ENCODE measurements around the gene PPM1L.
"Not testable (repeated sequence)": the region's sequence is repeated elsewhere in the genome, so short reads cannot be mapped to it uniquely, and the experiment has no call there.

PPM1L gene

GRCh38 chr3:160755776-160756304, at the start of gene PPM1L:
Gene PPM1L (plus strand): TSS chr3:160756231.
- peak; percentile 33 for DNase-seq (ENCODE audit: low read depth)

GRCh38 chr3:160707187-160707794, 48.7 kb upstream of the PPM1L start:
- DNase-seq (ENCODE audit: low read depth), result no peak

- no peak for DNase-seq (ENCODE audit: low read depth)
These were observed 46.4 kb upstream of the PPM1L start for GRCh38 chr3:160709477-160710182.

DNA sequence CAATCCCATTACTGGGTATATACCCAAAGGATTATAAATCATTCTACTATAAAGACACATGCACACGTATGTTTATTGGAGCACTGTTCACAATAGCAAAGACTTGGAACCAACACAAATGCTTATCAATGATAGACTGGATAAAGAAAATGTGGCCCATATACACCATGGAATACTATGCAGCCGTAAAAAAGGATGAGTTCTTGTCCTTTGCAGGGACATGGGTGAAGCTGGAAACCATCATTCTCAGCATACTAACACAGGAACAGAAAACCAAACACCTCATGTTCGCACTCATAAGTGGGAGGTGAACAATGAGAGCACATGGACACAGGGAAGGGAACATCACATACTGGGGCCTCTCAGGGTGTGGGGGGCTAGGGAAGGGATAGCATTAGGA, 42.9 kb upstream of the PPM1L start:
- not testable (repeated sequence) for DNase-seq (ENCODE audit: low read depth)

GRCh38 chr3:160719710-160720109, 36.3 kb upstream of the PPM1L start:
- DNase-seq (ENCODE audit: low read depth), result no peak

DNA sequence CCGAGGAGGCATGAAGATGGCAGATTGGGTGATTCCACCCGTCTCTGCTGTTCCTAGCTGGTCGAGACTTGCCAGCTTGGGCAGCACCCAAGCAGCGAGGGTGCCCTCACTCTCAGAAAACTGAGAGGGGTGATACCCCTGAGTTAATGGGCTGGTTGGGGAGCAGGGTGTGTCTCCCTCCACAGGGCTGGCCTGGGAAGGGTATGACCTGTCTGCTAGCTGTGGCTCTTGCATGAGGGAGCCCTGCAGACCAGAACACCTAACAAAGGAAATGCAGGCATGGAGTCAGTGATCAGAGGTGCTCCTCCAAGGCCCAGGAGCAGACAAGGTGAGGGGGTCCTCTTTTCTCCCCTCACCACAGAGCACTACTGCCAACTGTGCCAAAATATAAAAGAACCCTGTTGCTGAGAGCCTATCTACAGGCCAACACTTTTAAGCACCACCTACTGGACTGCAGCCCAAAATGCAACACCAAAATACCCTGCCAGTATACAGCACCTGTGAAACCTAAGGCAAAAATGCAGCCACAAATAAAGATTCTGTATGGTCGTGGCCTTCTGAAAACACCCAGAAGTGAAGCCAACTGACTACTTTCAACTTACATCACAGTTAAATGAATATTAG, 35.8 kb upstream of the PPM1L start:
- no peak for DNase-seq (ENCODE audit: low read depth)

GRCh38 chr3:160722331-160722730, 33.7 kb upstream of the PPM1L start:
- no peak for DNase-seq (ENCODE audit: low read depth)

DNA sequence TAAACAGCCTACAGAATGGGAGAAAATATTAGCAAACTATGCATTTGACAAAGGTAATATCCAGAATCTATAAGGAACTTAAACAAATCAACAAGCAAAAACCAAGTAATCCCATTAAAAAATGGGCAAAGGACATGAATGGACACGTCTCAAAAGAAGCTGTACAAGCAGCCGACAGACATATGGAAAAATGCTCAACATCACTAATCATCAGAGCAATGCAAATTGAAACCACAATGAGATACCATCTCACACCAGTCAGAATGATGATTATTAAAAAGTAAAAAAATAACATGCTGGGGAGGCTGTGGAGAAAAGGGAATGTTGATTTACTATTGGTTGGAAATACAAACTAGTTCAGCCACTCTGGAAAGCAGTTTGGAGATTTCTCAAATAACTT, 30.7 kb upstream of the PPM1L start:
- no peak for DNase-seq (ENCODE audit: low read depth)

DNA sequence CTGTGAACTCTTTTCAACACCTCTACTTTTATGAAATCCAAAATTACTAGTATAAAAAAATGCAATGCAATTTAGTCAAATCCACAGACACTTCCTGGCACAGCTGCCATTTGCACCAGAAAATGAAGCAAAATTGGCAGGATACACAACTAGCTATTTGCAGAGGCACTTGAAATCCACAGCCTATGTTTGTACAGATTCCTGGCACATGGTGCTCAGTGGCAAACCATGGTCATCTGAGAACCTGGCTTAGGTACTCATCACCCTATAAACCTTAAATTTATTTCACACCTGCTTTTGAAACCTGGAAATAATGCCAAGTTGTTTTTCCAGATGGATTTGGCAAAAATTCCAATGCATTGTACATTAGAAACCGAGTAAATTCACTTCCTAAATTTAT, 20.2 kb upstream of the PPM1L start:
- DNase-seq (ENCODE audit: low read depth), result no peak

DNA sequence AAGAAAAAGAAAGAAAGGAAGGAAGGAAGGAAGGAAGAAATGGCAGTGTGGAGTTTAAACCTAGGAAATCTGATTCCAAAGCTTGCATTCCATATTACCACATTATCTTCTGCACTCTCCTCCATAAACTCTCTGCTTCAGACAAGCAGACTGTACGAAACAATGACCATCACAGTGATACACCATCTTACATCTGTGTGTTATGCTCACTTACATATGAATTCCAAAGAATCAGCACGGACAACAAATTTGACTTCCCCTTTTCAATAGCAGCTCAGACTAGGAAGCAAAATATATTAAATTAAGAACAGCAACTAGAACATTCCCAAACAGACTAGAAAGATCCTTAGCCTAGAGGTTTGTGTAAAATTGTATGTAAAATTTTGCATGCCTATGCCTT, 18.0 kb upstream of the PPM1L start:
- DNase-seq (ENCODE audit: low read depth), result no peak

DNA sequence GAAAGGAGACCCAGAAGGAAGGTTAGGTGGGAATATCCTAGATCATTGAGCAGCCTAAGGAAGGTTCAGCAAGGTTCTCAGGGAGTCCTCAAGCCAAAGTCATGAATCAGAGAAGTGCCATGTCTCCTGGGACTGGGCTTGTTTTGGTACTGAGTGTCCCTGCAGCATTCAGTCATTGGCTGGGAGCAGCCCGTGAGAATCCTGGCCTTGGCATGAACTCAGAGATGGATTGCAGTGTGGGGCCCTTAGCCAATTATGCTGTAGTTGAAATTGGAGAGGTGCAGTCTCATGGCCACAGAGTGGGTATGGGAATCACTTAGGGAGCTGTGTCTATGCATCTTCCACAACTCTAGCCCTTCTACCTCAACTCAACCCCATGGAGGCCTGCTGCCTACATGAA, 17.0 kb upstream of the PPM1L start:
- no peak for DNase-seq (ENCODE audit: low read depth)

GRCh38 chr3:160746976-160747375, 9.1 kb upstream of the PPM1L start:
- DNase-seq (ENCODE audit: low read depth), result no peak

- no peak for DNase-seq (ENCODE audit: low read depth)
These were observed 8.6 kb upstream of the PPM1L start for GRCh38 chr3:160747422-160747821.

DNA sequence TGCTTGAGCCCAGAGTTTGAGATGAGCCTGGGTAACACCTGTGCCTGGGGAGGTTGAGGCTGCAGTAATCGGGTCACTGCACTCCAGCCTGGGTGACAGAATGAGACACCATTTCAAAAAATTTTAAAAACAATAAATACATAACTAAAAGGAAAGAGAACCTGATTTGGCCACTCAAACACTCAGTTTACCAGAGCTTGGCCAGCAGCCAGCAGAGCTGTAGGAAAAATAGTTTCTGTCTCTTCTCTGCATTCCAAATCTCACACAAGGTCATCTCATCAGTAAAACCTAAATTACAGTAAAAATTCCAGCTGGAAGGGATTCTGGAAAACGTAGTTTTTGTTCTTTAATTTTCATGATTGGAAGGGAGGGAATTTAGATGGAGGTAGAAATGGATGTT, 7.8 kb upstream of the PPM1L start:
- no peak for DNase-seq (ENCODE audit: low read depth)

- DNase-seq (ENCODE audit: low read depth), result no peak
These were observed 7.2 kb upstream of the PPM1L start for GRCh38 chr3:160748787-160749186.

DNA sequence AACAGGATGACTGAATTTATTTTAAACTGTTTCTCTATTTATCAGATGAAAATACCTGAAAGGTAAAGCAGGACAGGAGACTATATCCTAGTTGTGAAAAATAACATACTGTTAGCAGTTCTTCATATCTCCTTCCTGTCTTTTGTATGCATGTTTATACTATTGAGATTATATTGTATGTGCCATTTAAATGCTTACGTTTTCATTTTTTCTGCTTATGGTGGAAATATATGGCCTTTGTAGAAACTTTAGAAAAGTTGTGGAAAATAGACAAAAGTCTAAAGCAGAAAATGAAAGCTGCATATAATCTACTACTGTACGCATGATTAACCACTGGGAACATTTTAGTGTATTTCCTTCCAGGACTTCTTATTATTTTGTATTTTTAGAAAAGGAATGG, 2.1 kb upstream of the PPM1L start:
- DNase-seq (ENCODE audit: low read depth), result no peak

DNA sequence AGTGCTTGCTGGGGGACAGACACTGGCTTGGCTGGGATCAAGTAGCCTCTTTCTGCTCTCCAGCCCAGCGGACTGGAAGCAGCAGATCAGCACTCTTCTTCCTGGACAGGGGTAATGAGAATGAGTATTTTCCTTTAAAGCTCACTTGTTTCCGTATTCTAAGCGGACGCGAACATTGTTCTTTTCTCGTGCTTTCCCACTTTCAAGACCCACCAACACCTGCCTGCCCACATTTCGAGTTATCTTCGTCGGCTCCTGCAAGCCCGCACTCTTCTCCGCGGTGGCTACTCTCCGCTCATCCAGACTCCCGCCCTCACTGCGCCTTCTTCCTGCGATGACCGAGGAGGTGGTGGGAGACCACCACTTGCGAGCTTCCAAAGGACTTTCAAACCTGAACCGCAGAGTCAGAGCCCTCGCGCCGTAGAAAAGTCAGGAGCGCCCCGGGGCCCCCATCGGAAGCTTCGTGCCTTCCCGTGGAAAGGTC, 1.6 kb upstream of the PPM1L start:
- DNase-seq (ENCODE audit: low read depth), result no peak

- peak; percentile 78 for DNase-seq (ENCODE audit: low read depth)
These were observed 930 bp upstream of the PPM1L start for GRCh38 chr3:160754855-160755747.

- DNase-seq (ENCODE audit: low read depth), result no peak
These were observed 1.4 kb downstream of the PPM1L start for GRCh38 chr3:160757233-160758106.

GRCh38 chr3:160758929-160759577, 3.0 kb downstream of the PPM1L start:
- DNase-seq (ENCODE audit: low read depth), result no peak

DNA sequence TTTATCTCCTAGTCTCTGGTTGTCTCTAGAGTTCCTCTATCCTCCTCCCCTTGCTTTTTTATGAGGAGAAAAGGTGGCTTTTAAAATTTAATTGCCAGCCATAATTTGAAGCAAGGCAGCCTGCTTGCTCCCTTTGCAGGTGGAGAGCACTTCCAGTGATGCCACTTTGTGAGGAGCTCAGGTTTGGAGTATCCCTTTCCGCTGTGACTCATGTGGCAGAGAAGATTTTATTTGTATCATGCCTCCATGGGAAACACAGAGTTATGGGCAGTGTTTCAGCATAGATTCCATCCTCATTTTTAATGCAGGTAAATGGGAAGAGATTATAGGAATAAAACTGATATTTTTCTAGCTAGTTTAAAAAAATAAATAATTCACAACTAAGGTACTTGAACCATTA, 7.0 kb downstream of the PPM1L start:
- DNase-seq (ENCODE audit: low read depth), result no peak

Measured in stimulated activated CD8-positive, alpha-beta memory T cell treated with anti-CD3 and anti-CD28 coated beads, Interleukin-15, amount 100 ng/mL, for 1 hour (primary cell).